ENCODE measurements around the gene AUP1. TPM values are rescaled to one million over a fixed set of nuclear protein-coding genes. Genes with fewer than 3 reads are reported as not detected.

AUP1 gene
- total and polyA plus RNA-seq, 9 of the 15 experiments (the other 6 are each of a cell fraction or from before 2014, with no cell fraction given), result 70.7 to 245 (median 165) TPM

DNA sequence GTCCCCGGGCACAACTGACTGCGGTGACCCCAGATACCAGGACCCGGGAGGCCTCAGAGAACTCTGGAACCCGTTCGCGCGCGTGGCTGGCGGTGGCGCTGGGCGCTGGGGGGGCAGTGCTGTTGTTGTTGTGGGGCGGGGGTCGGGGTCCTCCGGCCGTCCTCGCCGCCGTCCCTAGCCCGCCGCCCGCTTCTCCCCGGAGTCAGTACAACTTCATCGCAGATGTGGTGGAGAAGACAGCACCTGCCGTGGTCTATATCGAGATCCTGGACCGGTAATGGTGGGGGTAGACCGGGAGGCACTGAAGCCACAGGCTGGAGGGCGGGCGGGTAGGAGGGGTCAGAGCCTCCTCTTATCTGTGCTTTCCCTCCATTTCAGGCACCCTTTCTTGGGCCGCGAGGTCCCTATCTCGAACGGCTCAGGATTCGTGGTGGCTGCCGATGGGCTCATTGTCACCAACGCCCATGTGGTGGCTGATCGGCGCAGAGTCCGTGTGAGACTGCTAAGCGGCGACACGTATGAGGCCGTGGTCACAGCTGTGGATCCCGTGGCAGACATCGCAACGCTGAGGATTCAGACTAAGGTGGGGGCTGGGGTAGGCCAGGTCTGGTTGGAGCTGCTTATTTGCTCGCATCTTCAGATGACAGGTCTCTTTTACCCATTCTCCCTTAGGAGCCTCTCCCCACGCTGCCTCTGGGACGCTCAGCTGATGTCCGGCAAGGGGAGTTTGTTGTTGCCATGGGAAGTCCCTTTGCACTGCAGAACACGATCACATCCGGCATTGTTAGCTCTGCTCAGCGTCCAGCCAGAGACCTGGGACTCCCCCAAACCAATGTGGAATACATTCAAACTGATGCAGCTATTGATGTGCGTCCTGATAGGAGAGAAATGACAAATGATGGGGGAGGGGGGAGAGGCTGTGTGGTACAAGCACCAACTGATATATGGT, 1.0 kb upstream of the AUP1 start (continued):
- TF ChIP-seq ZFP36 (IDR thresholded peaks at IDR 0.05; ENCODE audit: low read depth, low read length, partially characterized antibody) (peak; percentile 44), KAT2B (IDR thresholded peaks at IDR 0.05; ENCODE audit: low read depth, low read length) (no peak), MEF2D (tag; conservative IDR thresholded peaks at IDR 0.05; ENCODE audit: low read depth) (0 out of 2 replicates have a peak, but pooled peaks have one; percentile 21), STAG1 (CRISPR knock-in tag; IDR thresholded peaks at IDR 0.05; ENCODE audit: borderline replicate concordance) (no peak), HDAC2 (IDR thresholded peaks at IDR 0.05) (peak; percentile 80), TOE1 (IDR thresholded peaks at IDR 0.05; ENCODE audit: borderline replicate concordance) (0 out of 2 replicates have a peak, but pooled peaks have one; percentile 29), TOE1 (CRISPR knock-in tag; IDR thresholded peaks at IDR 0.05; ENCODE audit: borderline replicate concordance, low read depth) (no peak), SOX6 (IDR thresholded peaks at IDR 0.05) (peak; percentile 78; the same call in 1 of the 2 replicates), SMARCC2 (IDR thresholded peaks at IDR 0.05; ENCODE audit: low read depth) (peak; percentile 42), PCBP2 (IDR thresholded peaks at IDR 0.05; ENCODE audit: low read depth, low read length, poor library complexity, severe bottlenecking) (no peak), LEF1 (IDR thresholded peaks at IDR 0.05) (peak; percentile 71; the same call in 1 of the 2 replicates), MAZ (CRISPR knock-in tag; conservative IDR thresholded peaks at IDR 0.05 in 1 of 2, IDR thresholded peaks at IDR 0.05 in 1 of 2) (peak; percentile 20 to 77; a peak in 3 of 4 replicates), TBP (optimal IDR thresholded peaks at IDR 0.05; ENCODE audit: low read depth, low read length) (peak; percentile 62), KAT7 (CRISPR knock-in tag; IDR thresholded peaks at IDR 0.05; ENCODE audit: borderline replicate concordance) (0 out of 2 replicates have a peak, but pooled peaks have one; percentile 34), ZNF75A (CRISPR knock-in tag; IDR thresholded peaks at IDR 0.05) (no peak), CBFA2T2 (conservative IDR thresholded peaks at IDR 0.05) (peak; percentile 87), TRIM28 (IDR thresholded peaks at IDR 0.05) (no peak), BRD9 (IDR thresholded peaks at IDR 0.05; ENCODE audit: low read depth, partially characterized antibody) (peak; percentile 13), CREBBP (IDR thresholded peaks at IDR 0.05; ENCODE audit: low read depth, low read length) (no peak), ZNF232 (CRISPR knock-in tag; IDR thresholded peaks at IDR 0.05) (no peak), NCOA1 (IDR thresholded peaks at IDR 0.05; ENCODE audit: low read depth) (peak; percentile 19; the same call in 1 of the 2 replicates)
- TF ChIP-seq, protein P1, sequence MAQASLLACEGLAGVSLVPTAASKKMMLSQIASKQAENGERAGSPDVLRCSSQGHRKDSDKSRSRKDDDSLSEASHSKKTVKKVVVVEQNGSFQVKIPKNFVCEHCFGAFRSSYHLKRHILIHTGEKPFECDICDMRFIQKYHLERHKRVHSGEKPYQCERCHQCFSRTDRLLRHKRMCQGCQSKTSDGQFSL (CRISPR knock-in tag; IDR thresholded peaks at IDR 0.05), result peak; percentile 89
- TF ChIP-seq, protein P1 (tag; IDR thresholded peaks at IDR 0.05), result peak in 1 of 2 experiments; percentile 85; a peak in 2 of 4 replicates
- TF ChIP-seq, protein P2, sequence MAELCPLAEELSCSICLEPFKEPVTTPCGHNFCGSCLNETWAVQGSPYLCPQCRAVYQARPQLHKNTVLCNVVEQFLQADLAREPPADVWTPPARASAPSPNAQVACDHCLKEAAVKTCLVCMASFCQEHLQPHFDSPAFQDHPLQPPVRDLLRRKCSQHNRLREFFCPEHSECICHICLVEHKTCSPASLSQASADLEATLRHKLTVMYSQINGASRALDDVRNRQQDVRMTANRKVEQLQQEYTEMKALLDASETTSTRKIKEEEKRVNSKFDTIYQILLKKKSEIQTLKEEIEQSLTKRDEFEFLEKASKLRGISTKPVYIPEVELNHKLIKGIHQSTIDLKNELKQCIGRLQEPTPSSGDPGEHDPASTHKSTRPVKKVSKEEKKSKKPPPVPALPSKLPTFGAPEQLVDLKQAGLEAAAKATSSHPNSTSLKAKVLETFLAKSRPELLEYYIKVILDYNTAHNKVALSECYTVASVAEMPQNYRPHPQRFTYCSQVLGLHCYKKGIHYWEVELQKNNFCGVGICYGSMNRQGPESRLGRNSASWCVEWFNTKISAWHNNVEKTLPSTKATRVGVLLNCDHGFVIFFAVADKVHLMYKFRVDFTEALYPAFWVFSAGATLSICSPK (IDR thresholded peaks at IDR 0.05; ENCODE audit: borderline replicate concordance), result no peak
- TF ChIP-seq, protein P3, sequence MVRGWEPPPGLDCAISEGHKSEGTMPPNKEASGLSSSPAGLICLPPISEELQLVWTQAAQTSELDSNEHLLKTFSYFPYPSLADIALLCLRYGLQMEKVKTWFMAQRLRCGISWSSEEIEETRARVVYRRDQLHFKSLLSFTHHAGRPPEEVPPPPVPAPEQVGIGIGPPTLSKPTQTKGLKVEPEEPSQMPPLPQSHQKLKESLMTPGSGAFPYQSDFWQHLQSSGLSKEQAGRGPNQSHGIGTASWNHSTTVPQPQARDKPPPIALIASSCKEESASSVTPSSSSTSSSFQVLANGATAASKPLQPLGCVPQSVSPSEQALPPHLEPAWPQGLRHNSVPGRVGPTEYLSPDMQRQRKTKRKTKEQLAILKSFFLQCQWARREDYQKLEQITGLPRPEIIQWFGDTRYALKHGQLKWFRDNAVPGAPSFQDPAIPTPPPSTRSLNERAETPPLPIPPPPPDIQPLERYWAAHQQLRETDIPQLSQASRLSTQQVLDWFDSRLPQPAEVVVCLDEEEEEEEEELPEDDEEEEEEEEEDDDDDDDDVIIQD (CRISPR knock-in tag; IDR thresholded peaks at IDR 0.05), result no peak

Data from K562 (cell line).